Measurements from ENCODE around the gene GRIK2. TPM values are rescaled to one million over a fixed set of nuclear protein-coding genes. Genes with fewer than 3 reads are reported as not detected.

GRIK2 gene
- total RNA-seq, 4 donors from 2014 or later, result 4.7 to 16.2 (median 7.5) TPM

DNA sequence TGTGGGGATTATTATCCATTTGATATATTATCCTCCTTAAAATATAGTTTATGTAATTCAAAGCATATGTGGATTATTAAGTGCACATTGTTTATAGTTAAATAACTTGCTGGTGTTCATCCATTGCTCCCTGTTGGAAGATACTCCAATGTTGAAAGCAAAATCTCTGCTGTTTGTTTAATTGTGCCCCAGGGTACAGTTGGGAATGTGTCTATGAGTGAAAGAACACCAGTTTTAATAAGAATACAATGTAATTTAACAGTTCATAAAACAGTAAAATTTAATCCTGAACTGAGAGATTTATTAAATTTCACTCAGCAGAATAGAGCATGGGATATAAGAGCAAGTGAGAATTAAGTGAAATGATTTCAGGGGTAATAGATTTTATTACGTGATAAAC, 364.9 kb downstream of the GRIK2 start:
- H3K9me3 ChIP-seq, result no peaks in the 10 kb centered on the region
- H3K4me1 ChIP-seq, result no peaks in the 10 kb centered on the region
- H3K4me3 ChIP-seq, result no peak overlapping the region
- H3K27me3 ChIP-seq, result no peaks in the 10 kb centered on the region
- H3K36me3 ChIP-seq, result no peaks in the 10 kb centered on the region
- TF ChIP-seq EP300 (IDR thresholded peaks at IDR 0.05), result no peak
- TF ChIP-seq, protein P1, sequence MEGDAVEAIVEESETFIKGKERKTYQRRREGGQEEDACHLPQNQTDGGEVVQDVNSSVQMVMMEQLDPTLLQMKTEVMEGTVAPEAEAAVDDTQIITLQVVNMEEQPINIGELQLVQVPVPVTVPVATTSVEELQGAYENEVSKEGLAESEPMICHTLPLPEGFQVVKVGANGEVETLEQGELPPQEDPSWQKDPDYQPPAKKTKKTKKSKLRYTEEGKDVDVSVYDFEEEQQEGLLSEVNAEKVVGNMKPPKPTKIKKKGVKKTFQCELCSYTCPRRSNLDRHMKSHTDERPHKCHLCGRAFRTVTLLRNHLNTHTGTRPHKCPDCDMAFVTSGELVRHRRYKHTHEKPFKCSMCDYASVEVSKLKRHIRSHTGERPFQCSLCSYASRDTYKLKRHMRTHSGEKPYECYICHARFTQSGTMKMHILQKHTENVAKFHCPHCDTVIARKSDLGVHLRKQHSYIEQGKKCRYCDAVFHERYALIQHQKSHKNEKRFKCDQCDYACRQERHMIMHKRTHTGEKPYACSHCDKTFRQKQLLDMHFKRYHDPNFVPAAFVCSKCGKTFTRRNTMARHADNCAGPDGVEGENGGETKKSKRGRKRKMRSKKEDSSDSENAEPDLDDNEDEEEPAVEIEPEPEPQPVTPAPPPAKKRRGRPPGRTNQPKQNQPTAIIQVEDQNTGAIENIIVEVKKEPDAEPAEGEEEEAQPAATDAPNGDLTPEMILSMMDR (IDR thresholded peaks at IDR 0.05), result no peak
- no peak for TF ChIP-seq POLR2A (IDR thresholded peaks at IDR 0.05)
- DNase-seq (ENCODE audit: low spot score in 2 of 2), result no peak
- H3K27ac ChIP-seq, result no peak overlapping the region
- WGBS, 2 donors, result 59 to 63% methylated on average over 1 of the region's 1 CpG

DNA sequence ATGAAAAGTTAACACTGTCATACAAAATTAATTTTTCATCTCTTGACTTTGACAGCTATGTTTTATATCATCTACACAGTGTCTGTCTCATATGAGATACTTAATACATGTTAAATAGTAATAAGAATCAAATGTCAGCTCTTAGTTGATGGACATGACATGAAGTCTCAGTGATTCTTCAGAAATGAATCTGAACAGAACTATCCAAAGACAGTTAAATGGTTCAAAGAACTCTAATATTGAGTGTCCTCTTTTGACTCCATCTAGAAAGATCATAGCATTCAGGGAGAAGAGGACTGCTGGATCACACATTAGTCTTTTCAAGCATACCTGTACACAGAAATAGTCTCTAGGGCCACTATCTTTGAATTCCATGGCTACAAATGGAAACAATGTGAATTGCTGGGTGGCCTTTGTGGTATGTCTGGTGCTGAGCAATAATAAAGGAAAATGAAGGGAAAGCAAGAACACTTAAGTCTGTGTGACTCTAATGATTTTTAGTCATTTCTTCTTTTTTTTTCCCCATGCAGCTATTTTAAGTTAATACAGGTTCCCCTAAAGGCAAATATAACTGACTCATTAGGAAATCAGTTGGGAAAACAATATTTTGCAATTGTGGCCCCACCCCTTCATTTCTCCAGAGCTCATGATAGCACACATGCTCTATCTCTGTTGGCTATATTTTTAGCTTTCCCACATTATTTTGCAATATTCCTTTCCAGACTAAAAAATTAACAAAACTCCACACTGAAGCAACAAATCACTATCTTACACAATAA, 367.5 kb downstream of the GRIK2 start:
- no peaks in the 10 kb centered on the region for H3K9me3 ChIP-seq
- no peak overlapping the region for H3K27ac ChIP-seq
- no peaks in the 10 kb centered on the region for H3K27me3 ChIP-seq
- H3K36me3 ChIP-seq, result no peaks in the 10 kb centered on the region
- no peaks in the 10 kb centered on the region for H3K4me1 ChIP-seq
- TF ChIP-seq POLR2A (IDR thresholded peaks at IDR 0.05) (no peak), EP300 (IDR thresholded peaks at IDR 0.05) (peak in 1 of 2 donors; percentile 58)
- H3K4me3 ChIP-seq, result no peak overlapping the region
- DNase-seq (ENCODE audit: low spot score in 2 of 2), result peak in 1 of 2 donors; percentile 11

DNA sequence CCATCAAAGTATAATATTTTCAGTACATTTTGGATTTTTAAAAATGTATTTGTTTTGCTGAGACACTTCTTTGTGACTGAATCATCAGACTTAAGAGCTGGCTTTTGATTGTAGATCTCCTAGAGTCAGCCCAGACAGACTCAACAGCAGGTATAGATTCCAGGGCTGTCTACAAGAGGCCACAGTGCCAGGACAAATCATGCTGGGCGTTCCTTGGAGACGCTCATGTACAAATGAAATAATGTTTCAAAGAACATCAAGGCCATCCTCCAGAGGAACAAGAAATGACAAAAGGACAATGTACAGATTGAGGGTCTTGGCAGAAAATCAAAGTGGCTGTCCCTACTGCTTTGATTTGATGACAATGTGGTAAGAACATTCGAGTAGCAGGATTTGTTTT, 369.3 kb downstream of the GRIK2 start:
- Histone ChIP-seq H3K9me3 (no peaks in the 10 kb centered on the region), H3K4me1 (no peaks in the 10 kb centered on the region), H3K36me3 (no peaks in the 10 kb centered on the region), H3K27me3 (no peaks in the 10 kb centered on the region), H3K27ac (no peak overlapping the region), H3K4me3 (no peak overlapping the region)
- no peak for TF ChIP-seq EP300 (IDR thresholded peaks at IDR 0.05)
- TF ChIP-seq, protein P1 (IDR thresholded peaks at IDR 0.05), result no peak
- no peak for TF ChIP-seq POLR2A (IDR thresholded peaks at IDR 0.05)
- no peak for DNase-seq (ENCODE audit: low spot score in 2 of 2)
- 62 to 66% methylated on average over 3 of the region's 3 CpGs for WGBS, 2 donors

DNA sequence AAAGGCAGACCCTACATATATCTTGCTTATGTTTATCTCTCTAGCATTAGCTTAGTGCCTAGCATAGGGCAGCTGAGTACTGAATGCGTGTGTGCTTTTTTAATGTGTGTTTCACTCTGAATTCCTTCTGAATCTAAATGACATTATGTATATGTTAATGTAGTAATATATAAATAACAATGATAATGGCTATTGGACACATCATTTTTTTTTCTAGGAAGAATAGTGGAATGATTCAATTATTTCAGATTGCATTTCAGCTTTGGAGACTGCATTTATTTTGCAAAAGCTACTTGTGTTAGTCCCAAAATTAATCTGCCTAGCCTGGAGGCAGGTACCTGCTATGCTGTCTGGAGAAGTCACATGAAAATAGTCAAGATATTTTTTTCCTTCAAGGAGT, 371.8 kb downstream of the GRIK2 start:
- H3K36me3 ChIP-seq, result no peaks in the 10 kb centered on the region
- no peak overlapping the region for H3K4me3 ChIP-seq
- H3K9me3 ChIP-seq, result no peaks in the 10 kb centered on the region
- H3K27ac ChIP-seq, result no peak overlapping the region
- 86 to 93% methylated on average over 1 of the region's 1 CpG for WGBS, 2 donors
- no peaks in the 10 kb centered on the region for H3K4me1 ChIP-seq
- no peak for TF ChIP-seq POLR2A (IDR thresholded peaks at IDR 0.05)
- no peak for TF ChIP-seq EP300 (IDR thresholded peaks at IDR 0.05)
- TF ChIP-seq, protein P1 (IDR thresholded peaks at IDR 0.05), result no peak
- no peak for DNase-seq (ENCODE audit: low spot score in 2 of 2)
- no peaks in the 10 kb centered on the region for H3K27me3 ChIP-seq

DNA sequence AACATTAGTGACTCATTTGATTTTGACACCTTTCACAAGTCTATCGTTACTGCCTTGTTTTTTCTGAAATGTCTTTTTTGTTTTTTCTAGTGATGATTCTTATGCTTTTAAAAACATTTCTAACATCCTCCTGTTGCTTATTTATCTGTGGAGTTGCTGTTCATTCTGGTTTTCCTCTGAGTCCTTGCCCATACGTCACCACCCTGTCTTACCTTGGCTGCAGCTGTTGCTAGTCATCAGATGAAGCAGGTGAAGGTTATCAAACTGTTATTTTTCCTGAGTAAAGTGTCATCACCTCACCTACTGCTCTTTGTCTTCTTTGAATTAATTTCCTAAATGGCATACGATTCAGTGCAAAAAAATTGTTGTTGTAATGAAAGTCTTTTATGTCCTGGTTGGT, 376.6 kb downstream of the GRIK2 start:
- WGBS, 2 donors, result 66 to 79% methylated on average over 3 of the region's 3 CpGs
- TF ChIP-seq POLR2A (IDR thresholded peaks at IDR 0.05), result no peak
- TF ChIP-seq EP300 (IDR thresholded peaks at IDR 0.05), result no peak
- TF ChIP-seq, protein P1 (IDR thresholded peaks at IDR 0.05), result no peak
- H3K4me3 ChIP-seq, result no peak overlapping the region
- no peaks in the 10 kb centered on the region for H3K4me1 ChIP-seq
- no peaks in the 10 kb centered on the region for H3K27me3 ChIP-seq
- no peaks in the 10 kb centered on the region for H3K36me3 ChIP-seq
- H3K9me3 ChIP-seq, result no peaks in the 10 kb centered on the region
- no peak for DNase-seq (ENCODE audit: low spot score in 2 of 2)
- no peak overlapping the region for H3K27ac ChIP-seq

Data from tibial nerve (tissue), 4 donors.